A549 (cell line): ENCODE results near the gene SPCS3.

Source experiments
- CBX2 ChIP-seq: fragments of 200-600 bp; sonication (generic); IDR thresholded peaks from 2 replicates; pipeline ENCODE4 v1.6.1; 2016; ENCODE audit warnings: low read depth, mild to moderate bottlenecking, borderline replicate concordance
- CTCF ChIP-seq: fragments of >200 bp; sonication (Bioruptor Twin); formaldehyde crosslinking; IDR thresholded peaks from 3 replicates; pipeline ENCODE4 v1.5.1; 2016
- E2F6 ChIP-seq: IDR thresholded peaks from 2 replicates; pipeline ENCODE4 v1.6.1; 2012; ENCODE audit warnings: low read depth, borderline replicate concordance
- EHMT2 ChIP-seq: fragments of 200-600 bp; sonication (generic); IDR thresholded peaks from 2 replicates; pipeline ENCODE4 v1.6.1; 2016; ENCODE audit warnings: antibody characterized with exemption, low read depth, mild to moderate bottlenecking, moderate library complexity
- EP300 ChIP-seq, 2 experiments: fragments of >200 bp; sonication (Bioruptor Twin); formaldehyde crosslinking; IDR thresholded peaks; 2 replicates in 1 of 2; 3 replicates in 1 of 2; pipeline ENCODE4 v1.6.1; 2016 to 2017
- HOXA7 ChIP-seq: fragments of 250-450 bp; sonication (Bioruptor Pico); IDR thresholded peaks from 2 replicates; pipeline ENCODE4 v1.5.0; 2020; ENCODE audit warnings: mild to moderate bottlenecking, moderate library complexity
- HOXB13 ChIP-seq: fragments of 250-450 bp; sonication (Bioruptor Pico); IDR thresholded peaks from 2 replicates; pipeline ENCODE4 v1.5.0; 2020; ENCODE audit warnings: low read depth, mild to moderate bottlenecking, moderate library complexity
- HOXB5 ChIP-seq: fragments of 250-450 bp; sonication (Bioruptor Pico); IDR thresholded peaks from 2 replicates; pipeline ENCODE4 v1.5.0; 2020; ENCODE audit warnings: mild to moderate bottlenecking, moderate library complexity
- JUNB ChIP-seq: fragments of >200 bp; sonication (Bioruptor Twin); formaldehyde crosslinking; IDR thresholded peaks from 2 replicates; pipeline ENCODE4 v1.6.1; 2016
- KDM1A ChIP-seq: fragments of 200-600 bp; sonication (generic); IDR thresholded peaks from 2 replicates; pipeline ENCODE4 v1.6.1; 2016; ENCODE audit warnings: low read depth, mild to moderate bottlenecking
- SMC3 ChIP-seq: fragments of >200 bp; sonication (Bioruptor Twin); formaldehyde crosslinking; IDR thresholded peaks from 3 replicates; pipeline ENCODE4 v1.6.1; 2018; ENCODE audit warnings: inconsistent platforms
- USF2 ChIP-seq: fragments of 450-650 bp; IDR thresholded peaks from 2 replicates; pipeline ENCODE4 v1.6.1; 2014; ENCODE audit warnings: antibody characterized with exemption

DNA sequence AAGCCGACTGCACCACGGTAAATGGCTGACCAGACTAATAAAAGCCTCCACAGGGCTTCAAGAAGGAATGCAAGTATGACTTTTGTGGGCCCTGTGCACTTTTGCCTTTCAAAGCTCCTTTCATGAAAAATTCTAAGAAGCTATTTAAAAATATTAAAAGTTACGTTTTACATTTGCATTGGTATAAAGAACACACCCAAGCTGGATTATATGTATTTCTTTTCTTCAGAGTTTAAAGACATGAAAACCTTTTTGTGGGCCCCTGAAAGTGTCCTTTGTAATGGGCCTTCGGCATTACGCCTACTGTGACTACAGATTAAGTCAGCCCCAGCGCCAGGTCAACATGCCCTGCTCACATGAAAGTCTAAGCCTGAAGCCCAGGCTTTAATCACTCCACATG, 30.2 kb upstream of the SPCS3 start:
- TF ChIP-seq HOXB5: no peak
- no peak for TF ChIP-seq CTCF
- no peak for TF ChIP-seq EHMT2
- TF ChIP-seq HOXA7 (CRISPR knock-in tag): no peak
- TF ChIP-seq EP300 (IDR thresholded peaks at IDR 0.05): no peak
- TF ChIP-seq KDM1A: no peak
- no peak for TF ChIP-seq E2F6
- TF ChIP-seq SMC3: no peak
- TF ChIP-seq USF2: no peak
- TF ChIP-seq CBX2: no peak
- TF ChIP-seq JUNB: no peak
- TF ChIP-seq HOXB13: no peak
